Breast epithelium (tissue), 4 donors: ENCODE data around the gene RGS12. TPM values are rescaled to one million over a fixed set of nuclear protein-coding genes. Genes with fewer than 3 reads are reported as not detected.
"Not testable (repeated sequence)": the region's sequence is repeated elsewhere in the genome, so short reads cannot be mapped to it uniquely, and the experiment has no call there.

Source experiments
- DNase-seq, 2 donors: peaks; one replicate each; pipeline ENCODE4 v3.0.0-alpha.2; 2019; ENCODE audit warnings: low spot score in 2 of 2
- H3K27ac ChIP-seq, 2 donors: fragments of 200-600 bp; sonication (generic) in 1 of 2; one replicate each; pipeline ENCODE4 v1.5.1; 2016 to 2019; ENCODE audit warnings: mild to moderate bottlenecking in 1 of 2
- H3K27me3 ChIP-seq, 2 donors: fragments of 200-600 bp; sonication (generic) in 1 of 2; one replicate each; pipeline versions ENCODE4 v1.5.1 to v1.6.0; 2017 to 2019; ENCODE audit warnings: control low read depth in 1 of 2, mild to moderate bottlenecking in 1 of 2
- H3K36me3 ChIP-seq: fragments of 200-600 bp; one replicate; pipeline ENCODE4 v1.5.1; 2019
- H3K4me1 ChIP-seq, 2 donors: fragments of 200-600 bp; sonication (generic); one replicate each; pipeline ENCODE4 v1.5.1; 2016 to 2019; ENCODE audit warnings: control low read depth in 1 of 2
- H3K4me3 ChIP-seq, 3 donors: fragments of 200-600 bp; sonication (generic); 1 replicate in 2 of 3; 2 replicates in 1 of 3; pipeline ENCODE4 v1.5.1; 2016 to 2019; ENCODE audit warnings: mild to moderate bottlenecking in 3 of 3, moderate library complexity in 2 of 3
- H3K9me3 ChIP-seq, 2 donors: fragments of 200-600 bp; sonication (generic) in 1 of 2; one replicate each; pipeline ENCODE4 v1.5.1; 2016 to 2019; ENCODE audit warnings: control low read depth in 1 of 2
- CTCF ChIP-seq, 3 donors: fragments of 450-650 bp; IDR thresholded peaks; one replicate each; pipeline ENCODE4 v1.5.1; 2016 to 2017; ENCODE audit warnings: antibody characterized with exemption in 3 of 3, mild to moderate bottlenecking in 3 of 3, moderate library complexity in 3 of 3
- POLR2A ChIP-seq: fragments of 450-650 bp; IDR thresholded peaks from one replicate; pipeline ENCODE4 v1.6.1; 2016; ENCODE audit warnings: antibody characterized with exemption, mild to moderate bottlenecking, moderate library complexity
- POLR2AphosphoS5 ChIP-seq, 3 donors: sonication (generic); formaldehyde crosslinking; IDR thresholded peaks; one replicate each; pipeline ENCODE4 v1.6.1; 2017; ENCODE audit warnings: antibody characterized with exemption in 3 of 3
- intact Hi-C: fragments of 100-400 bp; cut with DNase I; formaldehyde crosslinking; loops from one replicate; pipeline ENCODE4 v1.15.1; 2023; ENCODE audit warnings: low total_unique reads
- total RNA-seq, 3 donors: library from RNA; depleted of rRNA; stranded (reverse); fragments of >200 nt; gene quantifications; one replicate each; pipeline ENCODE4 v1.1.0, GENCODE V29; 2016

The RGS12 gene
- total RNA-seq, 3 donors from 2014 or later, result 24.3 to 94.5 (median 29.9) TPM

DNA sequence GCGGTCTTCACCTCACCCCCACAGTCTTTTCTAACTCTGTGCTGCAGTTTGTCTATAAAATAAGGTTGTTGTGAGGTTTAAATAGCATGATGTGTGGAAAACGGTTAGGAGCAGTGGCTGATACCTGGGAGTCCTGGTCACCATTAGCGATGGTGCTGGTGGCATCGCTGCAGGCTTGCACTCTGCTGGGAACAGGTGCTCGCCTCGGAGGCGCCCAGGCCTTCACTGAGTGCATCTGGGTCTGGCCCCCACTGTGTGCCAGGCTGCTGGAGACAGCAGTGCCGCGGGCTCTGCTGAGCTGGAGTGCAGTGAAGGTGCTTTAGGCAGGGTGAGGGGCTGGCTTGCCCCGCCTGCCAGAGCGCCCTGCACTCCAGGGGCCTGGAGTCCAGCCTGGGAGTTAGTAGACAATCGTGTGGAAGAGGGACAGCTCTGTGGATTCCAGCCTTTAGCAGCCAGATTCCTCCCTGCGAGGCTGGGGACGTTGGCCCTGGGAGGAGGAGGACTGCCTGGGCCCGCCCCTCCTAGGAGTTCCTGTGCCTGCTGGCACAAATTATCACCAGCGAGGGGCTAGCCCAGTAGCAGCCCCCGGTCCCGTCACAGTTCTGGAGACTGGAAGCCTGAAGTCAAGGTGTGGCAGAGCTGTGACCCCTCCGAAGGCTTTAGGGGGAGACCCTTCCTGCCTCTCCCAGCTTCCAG lies 7.3 kb downstream of the RGS12 start:
- Histone ChIP-seq H3K4me3 (no peak overlapping the region), H3K36me3 (no peaks in the 10 kb centered on the region), H3K4me1 (peaks cover 7 to 11% of the 10 kb centered on the region in 2 donors), H3K9me3 (peaks cover 0 to 6% of the 10 kb centered on the region in 2 donors), H3K27ac (peak overlapping the region; percentile 4 to 36), H3K27me3 (no peaks in the 10 kb centered on the region)
- DNase-seq, result peak in 1 of 2 donors; percentile 40
- intact Hi-C loops, result no loop called here
- TF ChIP-seq POLR2AphosphoS5 (IDR thresholded peaks at IDR 0.05) (no peak), CTCF (IDR thresholded peaks at IDR 0.05) (no peak), POLR2A (no peak)

DNA sequence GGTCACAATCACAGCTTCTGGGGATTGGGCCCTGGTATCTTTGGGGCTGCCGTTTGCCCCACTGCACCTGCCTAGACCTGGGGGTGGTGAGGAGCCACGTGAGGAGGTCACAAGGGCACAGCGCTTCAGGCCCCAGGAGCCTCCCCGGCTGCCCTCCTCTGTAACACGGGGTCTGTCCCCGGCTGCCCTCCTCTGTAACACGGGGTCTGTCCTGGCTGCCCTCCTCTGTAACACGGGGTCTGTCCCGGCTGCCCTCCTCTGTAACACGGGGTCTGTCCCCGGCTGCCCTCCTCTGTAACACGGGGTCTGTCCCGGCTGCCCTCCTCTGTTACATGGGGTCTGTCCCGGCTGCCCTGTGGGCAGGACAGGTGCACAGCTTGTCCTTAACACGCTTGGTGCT lies 8.1 kb downstream of the RGS12 start:
- H3K4me1 ChIP-seq, result peaks cover 7 to 12% of the 10 kb centered on the region in 2 donors
- H3K36me3 ChIP-seq, intact Hi-C loops, H3K4me3 ChIP-seq, H3K27me3 ChIP-seq, H3K27ac ChIP-seq, H3K9me3 ChIP-seq: not testable (repeated sequence)
- DNase-seq, result peak in 1 of 2 donors; percentile 41

GRCh38 chr4:3301450-3302172 lies 8.8 kb downstream of the RGS12 start:
- peak overlapping the region in 1 of 2 donors; percentile 55 for H3K27ac ChIP-seq

DNA sequence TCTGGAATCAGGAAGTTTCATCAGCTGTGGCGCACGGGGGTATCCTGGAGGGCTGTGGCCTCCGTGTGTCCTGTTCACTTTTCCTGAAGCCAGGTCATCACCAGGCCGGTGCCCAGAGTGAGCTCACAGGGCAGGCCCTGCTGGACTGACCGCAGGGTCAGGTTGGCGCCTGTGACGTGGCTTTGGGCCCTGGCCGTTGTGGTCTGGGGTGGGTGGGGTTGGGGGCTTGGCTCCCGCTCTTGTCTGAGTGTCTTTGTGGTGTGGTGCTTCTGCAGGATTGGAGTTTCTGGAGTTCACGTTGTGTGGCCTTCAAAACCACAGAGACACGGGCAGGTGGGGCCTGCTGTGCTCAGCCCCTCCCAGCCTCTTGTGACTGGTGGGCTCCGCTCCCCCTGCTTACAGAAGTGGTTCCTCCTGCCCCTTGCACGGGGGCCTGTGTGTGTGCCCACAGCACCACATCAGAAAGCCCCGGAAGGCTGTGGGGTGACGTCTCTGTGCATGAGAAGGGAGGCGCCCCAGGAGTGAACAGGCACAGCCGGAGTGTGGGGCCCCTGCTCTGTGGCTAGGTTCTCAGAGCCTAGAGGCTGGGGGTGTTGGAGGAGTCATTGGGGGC lies 9.5 kb downstream of the RGS12 start:
- Histone ChIP-seq H3K36me3 (no peaks in the 10 kb centered on the region), H3K27me3 (no peaks in the 10 kb centered on the region), H3K9me3 (peaks cover 0 to 6% of the 10 kb centered on the region in 2 donors), H3K4me3 (no peak overlapping the region), H3K27ac (peak overlapping the region in 1 of 2 donors; percentile 55), H3K4me1 (peaks cover 7 to 12% of the 10 kb centered on the region in 2 donors)
- intact Hi-C loops, result no loop called here
- TF ChIP-seq POLR2A, result no peak
- TF ChIP-seq CTCF (IDR thresholded peaks at IDR 0.05), result no peak
- TF ChIP-seq POLR2AphosphoS5 (IDR thresholded peaks at IDR 0.05), result no peak
- peak in 1 of 2 donors; percentile 52 for DNase-seq

More at GRCh38 chr4:3301450-3302172, 8.8 kb downstream of the RGS12 start:
- Histone ChIP-seq H3K4me1 (peaks cover 7 to 12% of the 10 kb centered on the region in 2 donors), H3K4me3 (no peak overlapping the region), H3K36me3 (no peaks in the 10 kb centered on the region), H3K9me3 (peaks cover 0 to 6% of the 10 kb centered on the region in 2 donors), H3K27me3 (no peaks in the 10 kb centered on the region)
- TF ChIP-seq POLR2AphosphoS5 (IDR thresholded peaks at IDR 0.05) (no peak), CTCF (IDR thresholded peaks at IDR 0.05) (no peak), POLR2A (no peak)
- intact Hi-C loops, result no loop called here
- peak in 1 of 2 donors; percentile 45 for DNase-seq

DNA sequence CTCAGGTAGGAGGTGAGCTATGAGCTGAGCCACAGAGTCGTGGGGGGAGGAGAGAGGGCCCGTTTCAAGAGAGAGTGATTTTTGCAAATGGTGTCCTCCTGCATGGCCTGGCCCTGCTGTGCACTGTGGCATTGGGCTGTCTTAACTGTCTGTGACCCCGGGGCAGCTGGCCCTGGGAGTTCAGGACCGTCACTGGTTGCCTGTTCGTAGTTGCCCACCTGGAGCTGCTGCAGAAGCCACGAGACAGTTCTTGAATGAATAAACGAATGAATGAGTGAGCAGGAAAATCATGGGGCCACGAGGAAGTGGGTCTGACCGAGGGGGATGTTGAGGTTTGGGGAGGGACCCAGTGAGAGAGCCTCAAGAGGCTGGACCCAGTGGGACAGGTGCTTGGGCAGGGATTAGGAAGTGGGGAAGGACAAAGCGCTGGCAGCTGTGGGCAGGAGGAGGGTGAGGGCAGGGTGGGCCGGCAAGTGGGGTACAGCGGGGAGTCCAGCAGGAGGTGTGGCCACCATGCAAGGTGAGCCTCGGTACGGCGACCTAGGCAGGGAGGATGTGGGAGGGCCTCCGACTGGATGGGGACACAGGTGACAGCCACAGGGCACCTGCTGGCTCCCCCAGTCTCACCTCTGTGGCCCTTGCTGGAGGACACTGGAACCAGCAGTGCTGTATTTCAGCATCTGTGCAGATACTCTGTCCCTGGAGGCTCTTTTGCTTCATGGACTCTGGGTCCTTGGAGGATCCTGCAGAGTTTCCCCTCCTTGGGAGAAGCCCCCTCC lies 10.2 kb downstream of the RGS12 start:
- intact Hi-C loops, result no loop called here
- H3K9me3 ChIP-seq, result no peaks in the 10 kb centered on the region
- TF ChIP-seq CTCF (IDR thresholded peaks at IDR 0.05) (no peak), POLR2AphosphoS5 (IDR thresholded peaks at IDR 0.05) (no peak), POLR2A (no peak)
- H3K27ac ChIP-seq, result peak overlapping the region in 1 of 2 donors; percentile 55
- H3K27me3 ChIP-seq, result no peaks in the 10 kb centered on the region
- peak in 1 of 2 donors; percentile 30 for DNase-seq
- H3K4me1 ChIP-seq, result peaks cover 7 to 12% of the 10 kb centered on the region in 2 donors
- H3K4me3 ChIP-seq, result no peak overlapping the region
- no peaks in the 10 kb centered on the region for H3K36me3 ChIP-seq
